ENCODE data around the gene TTLL10.

Gene TTLL10

DNA sequence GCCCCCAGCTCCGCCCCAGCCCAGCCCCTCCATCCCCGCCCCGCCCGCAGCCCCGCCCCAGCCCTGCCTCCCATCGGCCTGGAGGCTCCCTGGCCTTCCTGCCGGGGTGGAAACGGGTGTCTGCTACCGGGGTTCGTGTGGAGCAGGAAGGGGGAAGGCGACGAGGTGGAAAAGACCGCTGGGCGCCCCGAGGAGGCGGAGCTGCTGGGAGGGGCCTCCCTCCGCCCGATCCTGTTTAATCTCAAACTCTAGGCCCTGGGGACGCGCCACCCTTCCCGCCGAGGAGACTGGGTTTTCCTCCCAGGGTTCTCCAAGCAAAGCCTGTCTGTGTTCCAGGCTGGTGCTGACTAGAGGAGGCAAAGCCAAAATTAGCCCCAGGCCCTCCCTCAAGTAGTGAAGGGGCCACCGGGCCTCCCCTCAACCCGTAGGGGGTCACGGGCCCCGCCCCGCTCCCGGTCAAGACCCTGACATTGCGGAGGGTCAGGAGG is 16.2 kb upstream of the TTLL10 start:
- peak in 1 of 2 donors; percentile 53 for DNase-seq (ENCODE audit: extremely low read depth in 1 of 2, low read depth in 1 of 2)

DNA sequence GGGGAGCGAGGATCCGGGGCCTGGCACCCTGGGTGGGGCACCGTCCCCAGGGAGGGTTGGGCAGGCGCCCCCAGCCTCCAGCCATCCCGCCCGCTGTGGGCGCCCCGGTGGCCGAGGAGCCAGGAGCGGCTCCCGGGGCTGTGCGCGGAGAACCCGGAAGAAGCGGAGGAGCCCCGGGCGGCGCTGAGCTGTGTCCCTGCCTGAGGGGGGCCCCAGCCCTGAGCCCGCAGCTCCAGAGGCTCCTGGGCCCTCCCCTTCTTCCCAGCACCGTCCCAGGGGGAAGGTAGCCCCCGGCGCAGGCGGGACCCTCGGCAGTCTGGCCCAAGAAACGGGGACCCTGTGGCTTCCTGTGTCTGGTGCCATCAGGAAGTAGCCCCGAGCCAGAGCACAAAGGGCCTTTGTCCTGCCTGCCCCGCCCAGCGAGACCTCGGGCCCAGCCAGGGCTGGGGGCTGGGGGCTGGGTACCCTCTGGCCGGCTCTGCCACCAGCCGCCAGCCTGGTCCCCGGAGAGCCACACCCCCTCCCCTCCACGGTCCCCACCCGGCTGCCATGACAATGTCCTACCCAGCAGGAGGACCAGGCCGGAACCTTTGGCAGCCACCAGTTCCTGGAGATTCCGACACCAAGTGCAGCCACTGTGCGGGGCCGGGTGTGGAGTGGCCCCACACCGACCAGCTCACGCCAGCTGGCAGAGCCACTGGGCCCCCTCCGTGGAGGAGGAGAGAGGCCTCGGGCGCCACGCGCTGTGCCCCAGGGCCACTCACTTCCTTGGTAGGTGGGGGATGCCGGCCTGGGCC is 15.6 kb upstream of the TTLL10 start:
- DNase-seq (ENCODE audit: extremely low read depth in 1 of 2, low read depth in 1 of 2): no peak

DNA sequence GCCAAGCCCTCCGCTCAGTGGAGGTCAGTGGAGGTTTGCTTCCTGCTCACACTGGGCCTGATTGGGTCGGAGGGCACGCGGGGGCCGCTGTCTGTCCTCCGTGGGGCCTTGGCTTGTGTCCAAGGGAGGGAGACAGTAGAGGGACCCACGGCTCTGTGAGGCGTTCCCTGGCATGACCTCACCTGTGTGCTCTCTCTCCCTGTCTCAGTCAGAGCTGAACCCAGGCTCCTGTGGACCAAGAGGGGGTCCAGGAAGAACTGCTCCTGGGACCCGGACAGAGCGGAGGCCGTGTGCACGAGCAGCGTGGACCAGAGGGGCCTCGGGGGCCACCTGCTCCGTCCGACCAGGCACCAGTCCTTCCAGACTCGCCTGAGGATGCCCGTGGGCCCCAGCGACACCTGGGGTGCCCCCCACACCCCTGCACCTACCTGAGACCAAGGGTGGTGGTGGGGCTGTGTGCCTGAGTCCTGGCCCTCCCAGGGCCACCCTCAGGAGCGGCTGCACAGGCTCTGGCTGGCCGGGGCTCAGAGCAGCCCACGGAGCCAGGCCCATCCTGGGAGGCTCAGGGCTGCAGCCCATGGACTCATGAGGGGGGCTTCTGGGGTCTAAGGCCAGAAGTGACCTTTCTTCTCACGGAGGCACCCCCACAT is 13.3 kb upstream of the TTLL10 start:
- DNase-seq (ENCODE audit: extremely low read depth in 1 of 2, low read depth in 1 of 2): no peak

DNA sequence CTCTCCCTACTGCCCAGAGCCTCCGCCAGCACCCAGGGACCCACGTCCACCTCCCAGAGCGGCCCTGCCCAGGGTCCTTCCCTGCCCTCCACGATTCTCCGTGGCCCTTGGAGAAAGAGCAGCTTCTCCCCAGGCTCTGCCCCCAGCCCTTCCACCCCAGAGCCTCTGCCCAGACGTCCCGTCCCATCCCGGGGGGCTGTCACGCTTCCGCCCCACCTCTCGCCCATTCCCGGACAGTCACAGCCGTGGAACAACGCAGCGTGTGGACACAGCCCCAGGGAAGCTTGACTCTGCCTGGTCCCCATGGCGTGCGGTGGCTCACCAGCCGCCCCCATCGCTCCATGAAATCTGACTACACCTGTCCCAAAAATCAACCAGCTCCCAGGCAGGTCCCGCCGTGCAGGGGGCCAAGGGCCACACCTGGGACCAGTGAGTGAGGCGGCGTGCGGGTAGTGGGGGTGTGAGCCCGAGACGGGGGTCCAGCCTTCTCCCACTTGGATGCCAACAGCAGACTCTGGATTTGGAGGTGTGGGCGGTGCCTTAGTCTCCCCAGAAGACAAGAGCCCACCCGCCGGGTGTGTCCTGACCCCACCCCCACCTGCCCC is 12.5 kb upstream of the TTLL10 start:
- no peak for DNase-seq (ENCODE audit: extremely low read depth in 1 of 2, low read depth in 1 of 2)

DNA sequence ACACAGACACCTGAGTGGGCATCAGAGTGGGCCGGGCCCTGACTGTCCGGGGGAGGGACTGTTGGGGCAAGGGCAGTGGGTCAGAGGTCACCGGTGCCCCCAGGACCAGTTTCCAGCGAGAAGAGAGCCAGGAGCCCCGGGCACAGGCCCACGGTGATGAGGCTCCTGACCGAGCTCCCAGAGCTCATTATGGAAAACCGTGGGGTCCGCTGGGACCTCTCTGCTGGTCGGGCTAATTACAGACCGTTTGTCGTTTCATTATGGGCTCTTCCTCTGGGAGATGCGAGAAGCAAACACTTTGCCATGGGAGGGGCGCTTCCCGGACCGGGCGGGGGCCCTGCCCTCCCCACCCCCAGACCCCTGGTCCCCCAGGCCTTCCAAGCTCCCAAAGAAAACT is 12.0 kb upstream of the TTLL10 start:
- no peak for DNase-seq (ENCODE audit: extremely low read depth in 1 of 2, low read depth in 1 of 2)

DNA sequence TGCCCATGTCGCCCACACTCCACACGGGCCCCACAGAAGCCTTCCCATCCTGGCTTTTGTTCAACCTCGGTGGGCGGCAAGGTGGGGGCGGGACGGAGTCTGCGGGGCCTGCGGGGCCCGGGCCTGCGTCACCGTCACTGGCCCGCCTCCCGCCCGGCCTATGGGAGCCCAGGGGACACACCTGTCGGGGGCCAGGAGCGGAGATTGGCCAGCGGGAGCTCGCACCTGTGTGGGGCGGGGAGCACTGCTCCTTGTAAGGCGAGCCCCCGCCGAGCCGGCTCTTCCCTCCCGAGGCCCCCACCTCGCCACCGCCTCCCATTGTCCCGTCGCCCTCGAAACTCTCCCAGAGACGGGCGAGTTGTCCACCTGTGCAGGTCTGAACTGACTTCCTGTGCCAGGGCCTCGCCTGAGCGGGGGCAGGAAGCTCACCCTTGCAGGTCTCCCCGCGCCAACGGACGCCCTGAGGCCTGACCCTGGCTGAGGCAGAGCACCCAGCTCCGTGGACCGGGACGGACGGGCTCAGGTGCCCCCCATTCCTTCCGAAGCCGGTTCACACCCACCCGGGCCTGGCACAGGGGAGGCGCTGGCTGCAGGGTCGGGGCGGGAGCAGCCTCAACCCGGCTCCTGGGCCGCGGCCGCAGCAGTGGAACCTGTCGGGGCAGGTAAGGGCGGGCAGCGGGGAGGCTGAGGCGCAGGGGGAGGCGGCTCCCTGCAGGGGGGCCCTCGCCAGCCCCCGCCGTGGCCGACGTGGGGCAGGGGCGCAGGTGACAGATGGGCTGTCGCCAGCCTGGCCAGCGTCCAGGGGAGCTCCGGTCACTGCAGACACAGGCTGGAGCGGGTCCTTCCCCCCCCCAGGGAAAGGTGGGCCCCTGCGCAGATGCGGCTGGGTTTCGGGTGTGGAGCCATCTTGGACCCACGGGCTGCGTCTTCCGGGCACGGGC is 10.8 kb upstream of the TTLL10 start:
- DNase-seq (ENCODE audit: extremely low read depth in 1 of 2, low read depth in 1 of 2): no peak

DNA sequence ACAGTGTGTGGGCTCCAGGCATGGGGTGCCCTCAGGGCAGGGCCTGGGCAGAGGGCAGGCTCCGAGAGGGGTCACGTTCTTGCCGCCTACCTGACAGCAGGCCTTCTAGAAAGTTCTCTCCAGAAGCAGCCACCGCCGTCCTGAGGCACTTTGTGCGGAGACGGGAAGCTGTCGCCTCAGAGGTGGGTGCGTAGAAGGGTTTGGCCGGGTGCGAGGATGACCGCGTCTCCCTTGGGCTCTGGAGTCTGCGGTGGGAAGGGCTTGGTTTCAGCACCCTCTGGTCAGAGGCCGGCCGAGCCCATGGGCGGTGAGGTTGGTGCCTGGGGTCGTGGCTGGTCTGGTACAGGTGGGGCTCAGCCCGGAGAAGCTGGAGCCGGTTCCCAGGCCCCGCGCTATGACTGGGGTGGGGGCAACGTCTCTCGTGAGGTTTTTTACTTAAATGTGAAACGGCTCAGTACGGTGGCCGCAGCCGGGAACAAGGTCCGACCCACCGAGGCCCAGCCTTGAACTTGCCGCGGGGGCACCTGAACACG is 10.1 kb upstream of the TTLL10 start:
- DNase-seq (ENCODE audit: extremely low read depth in 1 of 2, low read depth in 1 of 2): no peak

DNA sequence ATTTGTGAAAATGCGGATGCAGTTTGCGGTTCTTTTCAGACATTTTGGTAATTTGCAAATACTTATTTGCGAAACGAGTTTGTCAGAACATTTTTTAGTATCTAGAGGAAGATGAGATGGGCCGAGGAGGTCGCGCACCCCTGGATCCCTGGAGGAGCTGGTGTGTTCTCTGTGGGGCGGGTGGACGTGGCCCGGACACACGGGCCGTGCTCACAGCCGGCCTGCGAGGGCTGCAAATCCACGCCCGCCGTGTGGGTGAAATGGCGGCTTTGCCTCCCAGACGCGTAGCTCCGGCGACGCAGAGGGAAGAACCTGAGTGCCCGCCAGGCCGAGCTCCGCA is 9.3 kb upstream of the TTLL10 start:
- DNase-seq (ENCODE audit: extremely low read depth in 1 of 2, low read depth in 1 of 2): no peak

DNA sequence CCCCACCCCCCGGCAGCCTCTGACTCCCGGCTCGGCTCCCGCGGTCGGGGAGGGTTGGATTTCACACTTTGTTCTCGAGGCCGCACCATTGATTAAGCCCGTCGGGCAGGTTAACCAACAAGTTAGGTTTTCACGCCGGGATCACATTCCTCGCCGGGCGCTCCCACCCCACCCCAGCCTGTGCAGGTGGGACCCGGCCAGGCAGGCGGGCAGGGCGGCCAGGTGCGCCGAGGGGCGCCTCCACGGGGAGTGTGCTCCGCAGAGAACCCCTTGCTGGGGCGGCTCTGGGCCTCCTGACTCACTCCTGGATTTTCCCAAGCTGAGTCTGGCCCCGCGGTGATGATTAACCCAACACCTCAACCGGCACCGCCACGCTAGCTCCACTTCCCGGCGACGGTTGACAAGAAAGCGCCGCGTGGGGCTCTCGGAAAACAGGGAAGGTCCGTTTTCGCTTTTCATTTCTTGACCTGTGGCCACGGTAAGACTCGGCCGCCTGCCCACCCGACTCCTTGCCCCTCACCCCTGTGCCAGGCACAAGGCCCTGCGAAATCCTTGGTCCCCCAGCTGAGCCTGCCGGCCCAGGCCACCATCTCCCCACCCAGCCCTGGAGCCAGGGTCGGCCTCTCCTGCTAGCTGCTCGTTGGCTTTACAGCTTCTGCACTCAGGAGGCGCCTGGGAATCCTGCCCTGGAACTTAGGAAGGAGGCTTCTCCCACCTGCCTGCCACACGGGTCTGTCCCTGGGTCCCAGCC is 8.8 kb upstream of the TTLL10 start:
- no peak for DNase-seq (ENCODE audit: extremely low read depth in 1 of 2, low read depth in 1 of 2)

DNA sequence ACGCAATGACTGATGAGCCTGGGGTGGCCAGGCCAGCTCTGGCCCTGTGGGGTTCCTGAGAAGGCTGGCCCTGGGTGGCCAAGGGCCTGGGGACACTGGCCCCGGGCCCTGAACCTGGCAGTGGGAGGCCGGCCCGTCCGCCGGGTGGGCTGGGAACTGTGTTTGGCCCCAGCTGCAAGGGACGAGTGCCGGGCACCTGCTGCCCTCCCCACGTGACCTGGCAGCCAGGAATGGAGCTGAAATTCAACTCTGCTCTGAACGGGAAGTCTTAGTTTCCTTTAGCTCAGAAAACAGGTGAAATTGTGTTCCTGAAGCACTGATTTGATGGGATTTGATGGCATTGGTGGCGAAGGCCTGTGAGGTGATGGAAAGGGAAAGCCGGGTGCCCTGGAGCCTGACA is 8.2 kb upstream of the TTLL10 start:
- DNase-seq (ENCODE audit: extremely low read depth in 1 of 2, low read depth in 1 of 2): no peak

DNA sequence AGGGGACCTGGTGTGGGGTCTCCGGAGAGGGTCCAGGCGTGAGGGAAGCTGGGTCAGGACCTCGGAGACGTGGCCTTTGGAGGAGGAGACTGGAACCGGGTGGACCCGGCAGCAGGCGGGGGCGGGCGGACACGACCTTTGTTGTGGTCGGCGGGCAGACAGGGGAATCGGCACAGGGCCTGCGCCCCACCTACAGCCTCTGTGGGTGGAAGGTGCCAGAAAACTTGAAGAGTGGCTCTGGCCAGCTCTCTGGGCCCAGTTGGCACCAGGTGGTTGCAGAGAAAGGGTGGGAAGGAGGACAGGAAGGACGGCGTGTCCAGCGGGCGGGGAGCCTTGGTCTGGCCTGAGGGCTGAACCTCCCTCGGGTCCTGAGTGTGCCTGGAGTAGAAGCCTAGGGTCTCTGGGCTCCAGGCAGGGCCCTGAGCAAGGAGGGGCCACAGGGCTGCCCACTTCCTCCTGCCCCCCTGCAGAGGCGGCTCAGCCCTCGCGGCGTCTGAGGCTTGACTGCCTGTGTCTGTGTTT is 7.7 kb upstream of the TTLL10 start:
- no peak for DNase-seq (ENCODE audit: extremely low read depth in 1 of 2, low read depth in 1 of 2)

DNA sequence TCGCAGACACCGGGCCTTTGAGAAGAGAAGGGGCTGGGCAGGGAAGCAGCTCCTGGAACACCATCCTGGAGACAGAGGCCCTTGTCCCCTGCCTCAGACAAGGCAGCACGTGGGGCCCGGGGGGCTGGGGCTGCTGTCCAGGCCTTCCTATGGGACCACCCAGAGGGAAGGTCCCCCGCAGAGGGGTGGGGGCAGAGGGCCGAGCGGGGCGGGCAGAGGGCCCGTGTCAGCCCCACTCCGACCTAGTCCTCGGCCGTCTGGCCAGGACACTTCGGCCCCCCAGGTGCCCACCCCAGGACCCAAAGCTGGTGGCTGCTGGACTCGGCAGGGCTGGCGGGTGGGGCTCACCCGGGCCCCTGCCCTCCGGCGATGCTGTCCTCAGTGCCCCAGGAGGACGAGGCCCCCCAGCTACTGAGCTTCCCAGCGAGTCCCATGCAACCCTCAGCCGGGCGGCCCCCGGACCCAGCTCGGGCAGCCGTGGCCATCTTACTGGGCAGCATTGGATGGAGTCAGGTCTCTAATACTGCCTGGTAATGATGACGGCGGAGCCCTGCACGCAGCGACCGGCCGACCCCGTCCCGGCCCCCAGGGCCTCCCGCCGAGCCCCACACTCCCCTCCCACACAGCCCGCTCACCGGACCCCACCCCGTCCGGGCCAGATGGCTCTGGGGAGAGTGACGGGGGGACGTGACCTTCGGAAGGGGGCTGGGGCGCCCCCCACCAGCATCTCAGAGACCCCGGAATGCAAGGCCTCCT is 6.9 kb upstream of the TTLL10 start:
- DNase-seq (ENCODE audit: extremely low read depth in 1 of 2, low read depth in 1 of 2): no peak

DNA sequence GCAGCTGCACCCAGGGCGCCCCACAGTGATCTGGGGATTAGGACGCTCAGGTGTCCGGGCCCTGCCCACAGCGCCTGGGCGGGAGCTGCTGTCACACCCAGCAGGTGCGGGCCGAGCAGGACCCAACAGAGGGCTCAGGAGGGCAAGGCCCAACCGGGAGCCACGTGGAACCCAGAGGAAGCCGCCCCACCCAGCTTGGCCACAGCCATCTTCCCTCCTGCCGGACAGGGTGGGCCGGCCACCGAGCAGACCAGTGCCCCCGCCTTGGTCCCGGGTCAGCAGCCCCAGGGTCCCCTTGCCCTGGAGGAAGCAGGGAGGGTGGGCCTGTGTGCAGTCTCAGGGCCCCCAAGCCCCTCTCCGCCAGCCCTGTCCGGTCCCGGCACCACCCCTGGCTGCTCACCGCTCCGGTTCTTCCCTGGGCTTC is 6.3 kb upstream of the TTLL10 start:
- no peak for DNase-seq (ENCODE audit: extremely low read depth in 1 of 2, low read depth in 1 of 2)

DNA sequence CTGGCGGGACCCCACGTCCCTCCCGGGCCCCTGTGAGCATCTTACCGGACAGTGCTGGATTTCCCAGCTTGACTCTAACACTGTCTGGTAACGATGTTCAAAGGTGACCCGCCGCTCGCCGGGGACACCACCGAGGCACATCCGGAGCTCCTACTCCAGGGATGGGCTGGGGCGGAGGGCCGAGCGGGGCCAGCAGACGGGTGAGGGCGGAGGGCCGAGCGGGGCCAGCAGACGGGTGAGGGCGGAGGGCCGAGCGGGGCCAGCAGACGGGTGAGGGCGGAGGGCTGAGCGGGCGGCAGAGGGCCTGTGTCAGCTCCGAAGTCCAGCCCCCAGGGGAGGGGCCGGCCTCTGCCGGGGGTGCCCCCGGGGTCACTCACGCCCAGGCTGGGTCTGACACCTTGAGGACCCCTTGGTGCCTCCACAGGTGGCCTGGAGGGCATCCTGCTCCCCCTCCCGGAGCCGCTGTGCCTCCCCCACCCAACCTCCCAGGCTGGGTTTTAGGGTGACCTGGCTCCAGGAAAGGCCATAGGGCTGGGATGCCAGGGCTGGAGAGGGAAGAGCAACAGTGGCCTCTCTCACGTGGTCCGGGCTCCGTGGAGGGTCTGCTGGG is 5.7 kb upstream of the TTLL10 start:
- DNase-seq (ENCODE audit: extremely low read depth in 1 of 2, low read depth in 1 of 2): no peak

DNA sequence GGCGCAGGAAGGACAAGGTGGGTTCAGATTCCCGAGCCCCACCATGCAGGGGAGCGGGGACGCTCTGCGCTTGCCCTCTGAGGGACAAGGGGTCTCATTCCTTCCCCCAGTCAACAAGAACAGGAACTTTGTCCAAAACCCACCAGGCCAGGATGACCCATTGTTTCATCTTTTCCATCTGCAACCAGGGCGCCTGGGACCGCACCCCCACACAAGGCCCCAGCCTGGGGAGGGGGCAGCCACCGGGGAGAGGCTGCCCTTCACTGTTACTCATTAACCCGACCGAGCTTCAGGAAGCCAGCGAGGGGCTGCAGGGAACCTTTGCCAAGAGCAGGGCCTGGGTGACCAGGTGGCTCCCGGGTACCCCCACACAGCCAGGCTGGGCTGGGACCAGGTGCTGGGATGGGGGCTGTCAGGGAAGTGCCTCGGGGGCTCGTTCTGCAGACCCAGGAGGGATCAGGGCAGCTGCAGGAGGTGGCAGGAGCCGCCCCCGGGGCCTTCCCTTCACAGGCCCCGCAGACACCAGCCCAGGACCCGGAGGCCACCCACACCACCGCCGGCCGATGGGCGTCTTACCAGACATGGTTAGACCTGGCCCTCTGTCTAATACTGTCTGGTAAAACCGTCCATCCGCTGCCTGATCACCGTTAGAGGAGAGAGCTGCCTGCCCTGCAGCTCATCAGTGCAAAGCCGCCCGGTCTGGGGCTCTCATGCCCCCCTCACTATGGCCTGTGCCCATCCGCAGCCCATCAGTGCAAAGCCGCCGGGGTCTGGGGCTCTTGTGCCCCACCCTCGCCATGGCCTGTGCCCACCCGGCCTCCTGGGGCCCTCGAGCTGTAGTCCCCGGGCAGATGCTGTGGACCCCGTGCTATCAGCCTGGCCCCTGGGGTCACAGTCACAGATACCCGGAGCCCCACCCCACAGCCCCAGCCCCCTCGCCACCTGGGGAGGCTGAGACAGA is 4.9 kb upstream of the TTLL10 start:
- DNase-seq (ENCODE audit: extremely low read depth in 1 of 2, low read depth in 1 of 2): no peak

DNA sequence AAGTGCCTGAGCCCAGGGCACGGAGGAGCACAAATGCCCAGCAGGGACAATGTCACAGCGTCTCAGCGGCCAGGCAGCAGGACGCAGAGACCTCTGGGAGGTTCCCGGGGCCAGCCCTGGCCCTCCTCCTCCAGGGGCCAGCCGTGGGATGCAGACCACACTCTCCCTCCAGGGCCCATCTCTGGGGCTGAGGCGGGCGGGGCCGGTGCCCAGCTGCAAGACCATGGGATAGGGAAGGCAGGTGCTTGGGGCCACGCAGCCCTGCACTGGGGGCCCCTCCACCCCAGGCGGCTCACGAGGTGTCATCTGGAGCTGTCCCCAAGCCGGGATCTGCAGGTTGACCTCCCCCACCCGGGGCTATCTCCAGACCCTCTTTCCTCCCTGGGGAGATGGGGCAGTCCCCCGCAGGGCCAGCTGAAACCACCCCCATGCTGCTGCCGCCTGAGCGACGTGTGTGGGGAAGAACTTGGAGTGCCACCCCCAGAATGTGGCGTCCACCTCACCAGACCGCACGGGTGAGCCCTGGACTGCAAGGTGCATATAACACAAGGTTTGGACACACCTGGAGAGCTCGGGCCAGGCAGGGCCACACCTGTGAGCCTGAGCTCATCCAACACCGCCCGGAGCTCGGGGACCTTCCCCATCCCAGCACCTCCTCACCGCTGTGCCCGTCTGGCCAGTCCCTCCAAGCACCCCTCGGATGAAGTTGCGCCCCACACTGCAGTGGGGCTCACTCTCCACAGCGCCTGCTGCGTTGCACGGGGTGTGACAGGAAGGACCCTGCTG is 4.1 kb upstream of the TTLL10 start:
- DNase-seq (ENCODE audit: extremely low read depth in 1 of 2, low read depth in 1 of 2): no peak
